GM13976 (cell line): ENCODE data around the gene CPE.

Experiments
- DNase-seq: peaks from one replicate; pipeline ENCODE4 v3.0.0; 2012; ENCODE audit warnings: low spot score
- CTCF ChIP-seq: IDR thresholded peaks from 2 replicates; pipeline ENCODE4 v1.5.1; 2012; ENCODE audit warnings: borderline replicate concordance, mild to moderate bottlenecking; ENCODE audit not compliant: insufficient read depth; ENCODE audit errors: extremely low read depth, missing control alignments, control extremely low read depth
- in situ Hi-C: fragments of 300-500 bp; cut with MboI; formaldehyde crosslinking; loops from one replicate; pipeline ENCODE4 v1.12.0; 2022; ENCODE audit warnings: low sequenced_read_pairs, mixed read lengths, inconsistent platforms; ENCODE audit not compliant: unreplicated experiment

Gene CPE

DNA sequence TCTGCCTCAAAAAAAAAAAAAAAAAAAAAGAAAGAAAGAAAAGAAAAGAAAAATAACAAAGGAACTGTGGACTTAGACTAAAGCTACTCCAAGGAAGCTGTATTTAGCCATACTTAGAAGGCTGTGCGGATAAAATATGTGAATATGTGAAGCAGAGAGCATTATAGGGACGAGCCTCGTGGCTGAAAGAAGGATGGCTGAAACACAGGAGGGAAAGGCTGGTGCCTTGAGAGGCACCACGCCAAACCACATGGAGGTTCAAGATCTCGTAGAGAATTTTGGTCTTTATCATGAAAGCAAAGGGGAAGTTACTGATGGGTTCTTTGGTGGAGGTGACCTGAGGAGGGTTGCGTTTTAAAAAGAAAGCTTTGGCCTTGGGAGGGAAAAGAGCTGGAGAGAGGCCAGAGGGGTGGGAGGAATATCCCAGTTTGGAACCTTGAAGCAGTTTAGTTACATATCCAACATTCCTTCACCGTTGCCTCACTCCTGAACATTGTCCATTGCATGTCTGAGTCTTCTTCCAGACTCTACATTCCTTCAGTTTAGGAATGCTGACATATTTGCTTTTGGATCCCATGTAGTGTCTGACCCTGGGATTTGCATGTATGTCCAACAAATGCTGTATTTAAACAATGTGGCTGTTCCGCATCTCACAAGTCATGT, 82.5 kb downstream of the CPE start:
- no peak for DNase-seq
- no peak for TF ChIP-seq CTCF
- in situ Hi-C loops, result loop anchor here (10.0 kb wide), 1 partner anchor 326 kb away; no protein-coding TSS in a partner anchor

- DNase-seq, result no peak
- no peak for TF ChIP-seq CTCF
- in situ Hi-C loops, result loop anchor here (10.0 kb wide), 1 partner anchor 327 kb away; no protein-coding TSS in a partner anchor
Observed at GRCh38 chr4:165462009-165462408, 83.2 kb downstream of the CPE start.

GRCh38 chr4:165464376-165464775, 85.6 kb downstream of the CPE start:
- in situ Hi-C loops, result loop anchor here (10.0 kb wide), 1 partner anchor 330 kb away; no protein-coding TSS in a partner anchor
- no peak for TF ChIP-seq CTCF
- no peak for DNase-seq

- peak; percentile 56 for DNase-seq
- in situ Hi-C loops, result loop anchor here (10.0 kb wide), 1 partner anchor 330 kb away; no protein-coding TSS in a partner anchor
- peak; percentile 28 for TF ChIP-seq CTCF
Observed at GRCh38 chr4:165464813-165465381, 86.1 kb downstream of the CPE start.

DNA sequence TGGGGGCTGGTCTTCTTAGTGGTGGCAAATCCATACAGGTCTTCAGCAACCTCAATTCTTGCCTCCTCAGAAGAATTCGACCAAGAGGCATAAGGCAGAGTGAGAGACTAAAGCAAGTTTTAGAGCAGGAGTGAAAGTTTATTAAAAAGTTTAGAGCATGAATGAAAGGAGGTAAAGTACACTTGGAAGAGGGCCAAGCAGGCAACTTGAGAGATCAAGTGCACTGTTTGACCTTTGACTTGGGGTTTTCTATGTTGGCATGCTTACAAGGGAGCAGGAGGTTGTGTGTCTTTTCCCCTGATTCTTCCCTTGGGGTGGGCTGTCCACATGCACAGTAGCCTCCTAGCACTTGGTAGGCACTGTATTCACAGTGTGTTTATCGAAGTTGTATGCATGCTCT, 91.2 kb downstream of the CPE start:
- no peak for DNase-seq
- no peak for TF ChIP-seq CTCF
- in situ Hi-C loops, result no loop called here

- no peak for DNase-seq
- in situ Hi-C loops, result no loop called here
- TF ChIP-seq CTCF, result no peak
Observed at GRCh38 chr4:165472943-165473676, 94.3 kb downstream of the CPE start.
